ENCODE measurements around the gene AMZ1. TPM values are rescaled to one million over a fixed set of nuclear protein-coding genes. Genes with fewer than 3 reads are reported as not detected.
A peak's percentile ranks its signal among the peaks of the same experiment; 100 is the strongest.

The AMZ1 gene
- total and polyA plus RNA-seq, 10 of the 15 experiments (the other 5 are each of a cell fraction or from before 2014, with no cell fraction given) = 0.02 to 2.0 (median 0.69) TPM

DNA sequence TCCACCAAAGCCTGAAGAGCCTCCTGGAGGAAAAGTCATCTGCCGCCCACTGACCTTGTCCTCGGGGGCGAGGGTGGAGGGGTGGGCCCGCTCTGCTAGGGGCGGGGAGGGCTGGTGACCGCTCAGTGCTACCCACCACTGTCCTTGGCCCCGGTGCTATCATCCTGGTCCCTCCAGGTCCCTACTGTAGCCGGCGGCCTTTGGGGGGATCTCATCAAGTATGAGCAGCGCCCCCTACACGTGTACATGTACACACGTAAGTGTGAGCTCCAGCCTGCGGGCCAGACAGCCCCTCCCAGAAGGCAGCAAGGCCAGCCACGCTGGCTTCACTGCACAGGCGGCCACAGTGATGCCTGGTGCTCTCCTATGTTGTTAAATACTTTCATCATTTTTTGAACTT, 36.7 kb upstream of the AMZ1 start:
- Histone ChIP-seq H3K27me3 (replicated peaks in 1 of 2; ENCODE audit: control insufficient read depth in 2 of 2, insufficient read depth in 2 of 2, low read length in 1 of 2) (no peaks in the 10 kb centered on the region), H3K36me3 (ENCODE audit: control insufficient read depth in 2 of 2, insufficient read depth in 2 of 2, low read length in 1 of 2) (peaks cover 0 to 11% of the 10 kb centered on the region in 2 experiments; a peak in 3 of 4 replicates), H2AFZ (ENCODE audit: control insufficient read depth, low read depth, low read length) (no peak overlapping the region), H3K27ac (ENCODE audit: control insufficient read depth, insufficient read depth) (no peak overlapping the region), H3K9ac (ENCODE audit: control insufficient read depth, insufficient read depth, low read length) (no peak overlapping the region), H3K4me3 (no peak overlapping the region), H3K79me2 (ENCODE audit: control insufficient read depth, insufficient read depth, low read length) (no peaks in the 10 kb centered on the region), H3K4me2 (ENCODE audit: control insufficient read depth, insufficient read depth) (no peak overlapping the region), H3K9me3 (replicated peaks; ENCODE audit: control insufficient read depth, insufficient read depth, low read length) (no peaks in the 10 kb centered on the region), H4K20me1 (ENCODE audit: control insufficient read depth, insufficient read depth) (no peaks in the 10 kb centered on the region), H3K4me1 (ENCODE audit: control insufficient read depth, insufficient read depth, low read length) (no peaks in the 10 kb centered on the region)
- ChIA-PET SMC1A (ENCODE audit: uncharacterized antibody, unreplicated experiment) (interaction anchor here (0.6 kb wide), 1 partner anchor 194 kb away, joined by 4 read pairs; no protein-coding TSS in a partner anchor), CTCF (interaction anchor here (0.6 to 2.2 kb wide), 8 partner anchors 9 to 173 kb away, joined by 3 to 11 read pairs (median 3); no protein-coding TSS in a partner anchor), POLR2A (no interaction called here), RAD21 (ENCODE audit: unreplicated experiment) (interaction anchor here (0.5 to 1.0 kb wide), 3 partner anchors 16 to 199 kb away, joined by 3 to 4 read pairs (median 3); no protein-coding TSS in a partner anchor)
- BruUV-seq (replicated peaks) = no TSS peak
- in situ Hi-C loops (cut with MboI) (no loop called here), intact Hi-C loops (cut with micrococcal nuclease; ENCODE audit: unreplicated experiment) (no loop called here)
- WGBS (ENCODE audit: insufficient coverage, insufficient replicate concordance, low lambda C conversion rate, missing lambda C conversion rate) = 66% methylated on average over 15 of the region's 15 CpGs
- DNase-seq (ENCODE audit: low read depth, low spot score) = no peak
- FAIRE-seq = no peak
- peak; percentile 77 for ATAC-seq
- TF ChIP-seq PAX5 (IDR thresholded peaks at IDR 0.05; ENCODE audit: borderline replicate concordance, low read depth, low read length) (no peak), PBX3 (IDR thresholded peaks at IDR 0.05; ENCODE audit: insufficient replicate concordance, low read depth, low read length) (no peak), RAD21 (IDR thresholded peaks at IDR 0.05; ENCODE audit: insufficient read depth, low read depth, low read length) (no peak), CTCF (IDR thresholded peaks at IDR 0.05 in 2 of 3, conservative IDR thresholded peaks at IDR 0.05 in 1 of 3; ENCODE audit: control insufficient read depth in 2 of 3, extremely low read depth in 1 of 3, insufficient read depth in 1 of 3, low read depth in 3 of 3, low read length in 3 of 3) (peak in 2 of 3 experiments; percentile 30 to 31; a peak in 2 of 6 replicates), TCF7 (IDR thresholded peaks at IDR 0.05; ENCODE audit: borderline replicate concordance) (no peak), EZH2 (IDR thresholded peaks at IDR 0.05; ENCODE audit: borderline replicate concordance, control insufficient read depth, low read depth, low read length) (no peak)

Data from GM12878 (cell line).